Neural cell (in vitro differentiated cells): ENCODE measurements around the gene SLC35G1. TPM values are rescaled to one million over a fixed set of nuclear protein-coding genes. Genes with fewer than 3 reads are reported as not detected.

Source experiments
- H2AFZ ChIP-seq: fragments of 200-600, 300-800 bp; sonication (generic), shearing (Covaris generic); 2 replicates; pipeline ENCODE4 v1.6.0; 2014; ENCODE audit warnings: low read depth, mild to moderate bottlenecking, antibody characterized with exemption, low read length, moderate library complexity
- H3F3A ChIP-seq: fragments of 200-600 bp; shearing (Covaris generic); 2 replicates; pipeline ENCODE4 v1.6.1; 2016; ENCODE audit warnings: mild to moderate bottlenecking, moderate library complexity, mixed read lengths, antibody characterized with exemption, low read length; ENCODE audit not compliant: insufficient read depth, poor library complexity, severe bottlenecking
- H3K27ac ChIP-seq: fragments of 200-600, 300-800 bp; sonication (generic), shearing (Covaris generic); 2 replicates; pipeline ENCODE4 v1.5.1; 2014; ENCODE audit warnings: mild to moderate bottlenecking, low read length, moderate library complexity
- H3K27me3 ChIP-seq: fragments of 300-800, 200-600 bp; sonication (generic), shearing (Covaris generic); 2 replicates; pipeline ENCODE4 v1.6.0; 2014; ENCODE audit warnings: mild to moderate bottlenecking, low read depth, low read length, moderate library complexity; ENCODE audit not compliant: insufficient read depth
- H3K36me3 ChIP-seq: fragments of 300-800, 200-600 bp; sonication (generic), shearing (Covaris generic); 2 replicates; pipeline ENCODE4 v1.5.1; 2014; ENCODE audit warnings: mild to moderate bottlenecking, antibody characterized with exemption, low read length, moderate library complexity; ENCODE audit not compliant: insufficient read depth
- H3K4me2 ChIP-seq: fragments of 300-800, 200-600 bp; sonication (generic), shearing (Covaris generic); 2 replicates; pipeline ENCODE4 v1.6.0; 2014; ENCODE audit warnings: mild to moderate bottlenecking, low read length
- H3K4me3 ChIP-seq: fragments of 300-800, 200-600 bp; sonication (generic), shearing (Covaris generic); 2 replicates; pipeline ENCODE4 v1.5.1; 2014; ENCODE audit warnings: mild to moderate bottlenecking, low read length, moderate library complexity
- H3K79me2 ChIP-seq: fragments of 200-600 bp; shearing (Covaris generic); replicated peaks from 2 replicates; pipeline ENCODE4 v1.6.0; 2014; ENCODE audit warnings: mild to moderate bottlenecking, low read length, moderate library complexity; ENCODE audit not compliant: insufficient read depth
- H3K9ac ChIP-seq: fragments of 300-800, 200-600 bp; sonication (generic), shearing (Covaris generic); 2 replicates; pipeline ENCODE4 v1.6.1; 2016; ENCODE audit warnings: mild to moderate bottlenecking, low read length, mixed read lengths
- H3K9me2 ChIP-seq: fragments of 200-600 bp; shearing (Covaris generic); 2 replicates; pipeline ENCODE4 v1.6.1; 2016; ENCODE audit warnings: mild to moderate bottlenecking, low read length, mixed read lengths; ENCODE audit not compliant: insufficient read depth
- H3K9me3 ChIP-seq: fragments of 200-600, 300-800 bp; sonication (generic), shearing (Covaris generic); 2 replicates; pipeline ENCODE4 v1.6.1; 2016; ENCODE audit warnings: mild to moderate bottlenecking, mixed run types, low read length, moderate library complexity, mixed read lengths
- H4K20me1 ChIP-seq: fragments of 200-600 bp; shearing (Covaris generic); 2 replicates; pipeline ENCODE4 v1.6.1; 2016; ENCODE audit warnings: mild to moderate bottlenecking, mixed run types; ENCODE audit not compliant: insufficient read depth
- EP300 ChIP-seq: fragments of 450-650 bp; conservative IDR thresholded peaks from 2 replicates; pipeline ENCODE4 v1.6.1; 2014; ENCODE audit warnings: antibody characterized with exemption, mild to moderate bottlenecking, moderate library complexity; ENCODE audit not compliant: poor library complexity, severe bottlenecking
- EZH2 ChIP-seq: fragments of 200-600, 300-800 bp; shearing (Covaris generic), sonication (generic); IDR thresholded peaks from 2 replicates; pipeline ENCODE4 v1.6.1; 2014; ENCODE audit warnings: antibody characterized with exemption, low read length, borderline replicate concordance, mild to moderate bottlenecking; ENCODE audit not compliant: insufficient read depth, poor library complexity, severe bottlenecking
- MXI1 ChIP-seq: fragments of 450-650 bp; conservative IDR thresholded peaks from 2 replicates; pipeline ENCODE4 v1.6.1; 2014; ENCODE audit warnings: antibody characterized with exemption, mild to moderate bottlenecking; ENCODE audit not compliant: poor library complexity, severe bottlenecking
- POLR2AphosphoS5 ChIP-seq: IDR thresholded peaks from 2 replicates; pipeline ENCODE4 v1.6.1; 2012
- RAD21 ChIP-seq: fragments of 450-650 bp; conservative IDR thresholded peaks from 2 replicates; pipeline ENCODE4 v1.6.1; 2014; ENCODE audit warnings: antibody characterized with exemption, mild to moderate bottlenecking, moderate library complexity
- SMC3 ChIP-seq: fragments of 450-650 bp; conservative IDR thresholded peaks from 2 replicates; pipeline ENCODE4 v1.6.1; 2014; ENCODE audit warnings: antibody characterized with exemption, mild to moderate bottlenecking, moderate library complexity; ENCODE audit not compliant: poor library complexity
- TAF1 ChIP-seq: IDR thresholded peaks from 2 replicates; pipeline ENCODE4 v1.6.1; 2012; ENCODE audit warnings: low read depth
- polyA plus RNA-seq: library from polyadenylated mRNA; depleted of rRNA; stranded (reverse); fragments of >200 nt; gene quantifications from 2 replicates; pipeline ENCODE4 v1.2.3, GENCODE V29; 2014
- TF ChIP-seq, protein P1 (sequence below): fragments of 450-650 bp; IDR thresholded peaks from 2 replicates; pipeline ENCODE4 v1.5.1; 2014; ENCODE audit warnings: antibody characterized with exemption, mild to moderate bottlenecking, moderate library complexity; ENCODE audit not compliant: poor library complexity, severe bottlenecking
- TF ChIP-seq, protein P2 (sequence below): IDR thresholded peaks from 2 replicates; pipeline ENCODE4 v1.6.1; 2012; ENCODE audit warnings: borderline replicate concordance

SLC35G1 gene
- polyA plus RNA-seq, 1 donor from 2014 or later = 3.3 TPM

DNA sequence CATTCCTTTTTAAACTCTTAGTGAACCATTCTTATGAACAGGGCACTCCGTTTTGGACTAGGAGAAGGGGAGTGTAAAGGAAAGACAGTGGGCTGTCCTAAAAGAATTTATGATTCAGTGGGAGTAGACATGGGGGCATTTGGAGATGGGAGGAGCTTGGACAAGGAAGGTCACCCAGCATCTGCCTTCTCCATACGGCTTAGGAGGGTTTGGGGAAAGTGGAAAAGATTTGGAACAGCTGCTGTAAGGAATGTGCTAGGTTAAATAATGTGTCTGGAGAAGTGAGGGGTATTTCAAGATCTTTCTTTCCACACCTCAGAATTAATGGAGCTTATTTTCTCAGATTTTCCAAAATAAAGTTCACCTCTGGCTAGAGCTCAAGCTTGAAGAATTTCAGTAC, 24.0 kb downstream of the SLC35G1 start:
- H2AFZ ChIP-seq = no peak overlapping the region
- no peak overlapping the region for H3K9ac ChIP-seq
- no peaks in the 10 kb centered on the region for H3F3A ChIP-seq
- no peaks in the 10 kb centered on the region for H3K79me2 ChIP-seq
- no peaks in the 10 kb centered on the region for H3K9me2 ChIP-seq
- no peaks in the 10 kb centered on the region for H3K36me3 ChIP-seq
- H3K9me3 ChIP-seq = no peaks in the 10 kb centered on the region
- H3K4me3 ChIP-seq = no peak overlapping the region
- no peak overlapping the region for H3K27ac ChIP-seq
- no peaks in the 10 kb centered on the region for H4K20me1 ChIP-seq
- no peaks in the 10 kb centered on the region for H3K27me3 ChIP-seq
- no peak for TF ChIP-seq POLR2AphosphoS5
- no peak for TF ChIP-seq SMC3
- TF ChIP-seq, protein P1, sequence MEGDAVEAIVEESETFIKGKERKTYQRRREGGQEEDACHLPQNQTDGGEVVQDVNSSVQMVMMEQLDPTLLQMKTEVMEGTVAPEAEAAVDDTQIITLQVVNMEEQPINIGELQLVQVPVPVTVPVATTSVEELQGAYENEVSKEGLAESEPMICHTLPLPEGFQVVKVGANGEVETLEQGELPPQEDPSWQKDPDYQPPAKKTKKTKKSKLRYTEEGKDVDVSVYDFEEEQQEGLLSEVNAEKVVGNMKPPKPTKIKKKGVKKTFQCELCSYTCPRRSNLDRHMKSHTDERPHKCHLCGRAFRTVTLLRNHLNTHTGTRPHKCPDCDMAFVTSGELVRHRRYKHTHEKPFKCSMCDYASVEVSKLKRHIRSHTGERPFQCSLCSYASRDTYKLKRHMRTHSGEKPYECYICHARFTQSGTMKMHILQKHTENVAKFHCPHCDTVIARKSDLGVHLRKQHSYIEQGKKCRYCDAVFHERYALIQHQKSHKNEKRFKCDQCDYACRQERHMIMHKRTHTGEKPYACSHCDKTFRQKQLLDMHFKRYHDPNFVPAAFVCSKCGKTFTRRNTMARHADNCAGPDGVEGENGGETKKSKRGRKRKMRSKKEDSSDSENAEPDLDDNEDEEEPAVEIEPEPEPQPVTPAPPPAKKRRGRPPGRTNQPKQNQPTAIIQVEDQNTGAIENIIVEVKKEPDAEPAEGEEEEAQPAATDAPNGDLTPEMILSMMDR = no peak
- TF ChIP-seq, protein P2, sequence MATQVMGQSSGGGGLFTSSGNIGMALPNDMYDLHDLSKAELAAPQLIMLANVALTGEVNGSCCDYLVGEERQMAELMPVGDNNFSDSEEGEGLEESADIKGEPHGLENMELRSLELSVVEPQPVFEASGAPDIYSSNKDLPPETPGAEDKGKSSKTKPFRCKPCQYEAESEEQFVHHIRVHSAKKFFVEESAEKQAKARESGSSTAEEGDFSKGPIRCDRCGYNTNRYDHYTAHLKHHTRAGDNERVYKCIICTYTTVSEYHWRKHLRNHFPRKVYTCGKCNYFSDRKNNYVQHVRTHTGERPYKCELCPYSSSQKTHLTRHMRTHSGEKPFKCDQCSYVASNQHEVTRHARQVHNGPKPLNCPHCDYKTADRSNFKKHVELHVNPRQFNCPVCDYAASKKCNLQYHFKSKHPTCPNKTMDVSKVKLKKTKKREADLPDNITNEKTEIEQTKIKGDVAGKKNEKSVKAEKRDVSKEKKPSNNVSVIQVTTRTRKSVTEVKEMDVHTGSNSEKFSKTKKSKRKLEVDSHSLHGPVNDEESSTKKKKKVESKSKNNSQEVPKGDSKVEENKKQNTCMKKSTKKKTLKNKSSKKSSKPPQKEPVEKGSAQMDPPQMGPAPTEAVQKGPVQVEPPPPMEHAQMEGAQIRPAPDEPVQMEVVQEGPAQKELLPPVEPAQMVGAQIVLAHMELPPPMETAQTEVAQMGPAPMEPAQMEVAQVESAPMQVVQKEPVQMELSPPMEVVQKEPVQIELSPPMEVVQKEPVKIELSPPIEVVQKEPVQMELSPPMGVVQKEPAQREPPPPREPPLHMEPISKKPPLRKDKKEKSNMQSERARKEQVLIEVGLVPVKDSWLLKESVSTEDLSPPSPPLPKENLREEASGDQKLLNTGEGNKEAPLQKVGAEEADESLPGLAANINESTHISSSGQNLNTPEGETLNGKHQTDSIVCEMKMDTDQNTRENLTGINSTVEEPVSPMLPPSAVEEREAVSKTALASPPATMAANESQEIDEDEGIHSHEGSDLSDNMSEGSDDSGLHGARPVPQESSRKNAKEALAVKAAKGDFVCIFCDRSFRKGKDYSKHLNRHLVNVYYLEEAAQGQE = no peak
- TF ChIP-seq EP300 = no peak
- no peak for TF ChIP-seq MXI1
- no peak for TF ChIP-seq TAF1
- TF ChIP-seq EZH2 = no peak
- no peak for TF ChIP-seq RAD21
- H3K4me2 ChIP-seq = no peak overlapping the region

DNA sequence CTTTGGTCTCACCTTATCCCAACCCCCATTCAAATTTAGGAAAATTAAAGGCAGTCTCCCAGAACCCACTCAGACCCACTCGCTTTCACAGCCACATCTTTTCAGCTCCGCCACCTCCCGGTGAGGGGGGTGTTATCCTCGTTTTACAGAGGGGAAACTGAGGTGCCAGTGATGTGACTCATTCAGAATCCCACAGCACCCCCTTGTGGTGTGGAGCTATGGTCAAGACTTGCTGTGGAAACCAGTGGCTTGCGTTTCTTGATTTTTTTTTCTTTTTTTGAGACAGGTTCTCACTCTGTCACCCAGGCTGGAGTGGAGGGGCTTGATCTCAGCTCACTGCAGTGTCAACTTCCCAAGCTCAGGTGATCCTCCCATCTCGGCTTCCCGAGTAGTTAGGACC, 27.6 kb downstream of the SLC35G1 start:
- no peaks in the 10 kb centered on the region for H4K20me1 ChIP-seq
- no peak overlapping the region for H3K27ac ChIP-seq
- H3F3A ChIP-seq = no peaks in the 10 kb centered on the region
- H3K4me3 ChIP-seq = no peak overlapping the region
- TF ChIP-seq RAD21 (no peak), EZH2 (no peak)
- TF ChIP-seq, protein P2 = no peak
- no peaks in the 10 kb centered on the region for H3K79me2 ChIP-seq
- no peak overlapping the region for H2AFZ ChIP-seq
- H3K9ac ChIP-seq = no peak overlapping the region
- no peak overlapping the region for H3K4me2 ChIP-seq
- H3K9me2 ChIP-seq = no peaks in the 10 kb centered on the region
- H3K27me3 ChIP-seq = no peaks in the 10 kb centered on the region
- H3K9me3 ChIP-seq = no peaks in the 10 kb centered on the region
- H3K36me3 ChIP-seq = no peaks in the 10 kb centered on the region
